ENCODE measurements around the gene LDLRAD4.

DNA sequence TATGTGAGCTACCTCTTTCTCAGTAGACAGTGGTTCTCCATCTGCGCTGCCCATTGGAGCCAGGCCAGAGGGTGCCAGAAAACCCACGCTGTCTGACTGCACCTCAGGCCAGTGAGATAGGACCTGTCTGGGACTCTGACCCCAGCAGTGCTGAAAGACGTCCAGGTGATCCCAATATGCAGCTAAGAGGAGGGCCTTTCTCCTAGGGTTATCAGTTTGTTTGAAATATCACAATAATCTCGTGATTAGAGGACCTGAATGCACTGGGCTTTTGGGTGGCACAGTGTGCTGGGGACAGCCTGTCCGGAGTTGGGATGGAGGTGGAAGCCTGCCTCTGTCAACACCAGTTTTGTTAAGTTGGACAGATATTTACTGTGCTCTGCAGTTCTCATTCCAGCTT is 216.3 kb downstream of the LDLRAD4 start:
- TF ChIP-seq ZNF8 (CRISPR knock-in tag; IDR thresholded peaks at IDR 0.05) (no peak), TOX (CRISPR knock-in tag; IDR thresholded peaks at IDR 0.05; ENCODE audit: borderline replicate concordance) (no peak)
- TF ChIP-seq, protein P1, sequence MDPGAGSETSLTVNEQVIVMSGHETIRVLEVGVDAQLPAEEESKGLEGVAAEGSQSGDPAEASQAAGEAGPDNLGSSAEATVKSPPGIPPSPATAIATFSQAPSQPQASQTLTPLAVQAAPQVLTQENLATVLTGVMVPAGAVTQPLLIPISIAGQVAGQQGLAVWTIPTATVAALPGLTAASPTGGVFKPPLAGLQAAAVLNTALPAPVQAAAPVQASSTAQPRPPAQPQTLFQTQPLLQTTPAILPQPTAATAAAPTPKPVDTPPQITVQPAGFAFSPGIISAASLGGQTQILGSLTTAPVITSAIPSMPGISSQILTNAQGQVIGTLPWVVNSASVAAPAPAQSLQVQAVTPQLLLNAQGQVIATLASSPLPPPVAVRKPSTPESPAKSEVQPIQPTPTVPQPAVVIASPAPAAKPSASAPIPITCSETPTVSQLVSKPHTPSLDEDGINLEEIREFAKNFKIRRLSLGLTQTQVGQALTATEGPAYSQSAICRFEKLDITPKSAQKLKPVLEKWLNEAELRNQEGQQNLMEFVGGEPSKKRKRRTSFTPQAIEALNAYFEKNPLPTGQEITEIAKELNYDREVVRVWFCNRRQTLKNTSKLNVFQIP (CRISPR knock-in tag; IDR thresholded peaks at IDR 0.05; ENCODE audit: borderline replicate concordance, low read depth) = no peak
- TF ChIP-seq, protein P2, sequence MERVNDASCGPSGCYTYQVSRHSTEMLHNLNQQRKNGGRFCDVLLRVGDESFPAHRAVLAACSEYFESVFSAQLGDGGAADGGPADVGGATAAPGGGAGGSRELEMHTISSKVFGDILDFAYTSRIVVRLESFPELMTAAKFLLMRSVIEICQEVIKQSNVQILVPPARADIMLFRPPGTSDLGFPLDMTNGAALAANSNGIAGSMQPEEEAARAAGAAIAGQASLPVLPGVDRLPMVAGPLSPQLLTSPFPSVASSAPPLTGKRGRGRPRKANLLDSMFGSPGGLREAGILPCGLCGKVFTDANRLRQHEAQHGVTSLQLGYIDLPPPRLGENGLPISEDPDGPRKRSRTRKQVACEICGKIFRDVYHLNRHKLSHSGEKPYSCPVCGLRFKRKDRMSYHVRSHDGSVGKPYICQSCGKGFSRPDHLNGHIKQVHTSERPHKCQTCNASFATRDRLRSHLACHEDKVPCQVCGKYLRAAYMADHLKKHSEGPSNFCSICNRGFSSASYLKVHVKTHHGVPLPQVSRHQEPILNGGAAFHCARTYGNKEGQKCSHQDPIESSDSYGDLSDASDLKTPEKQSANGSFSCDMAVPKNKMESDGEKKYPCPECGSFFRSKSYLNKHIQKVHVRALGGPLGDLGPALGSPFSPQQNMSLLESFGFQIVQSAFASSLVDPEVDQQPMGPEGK (CRISPR knock-in tag; IDR thresholded peaks at IDR 0.05; ENCODE audit: borderline replicate concordance) = no peak

All from SK-N-SH treated with all-trans-retinoic acid at 6 μM for 48 hours (cell line).